ENCODE results near the gene NCKAP1.

- TF ChIP-seq EP300 (IDR thresholded peaks at IDR 0.05) = no peak
- TF ChIP-seq CTCF (IDR thresholded peaks at IDR 0.05) = no peak
- TF ChIP-seq POLR2AphosphoS5 (IDR thresholded peaks at IDR 0.05) = no peak
Measured at GRCh38 chr2:182937870-182938269, 100.4 kb downstream of the NCKAP1 start.

Data from sigmoid colon (tissue), 4 donors.